ENCODE results near the gene IGF2.
A peak's percentile ranks its signal among the peaks of the same experiment; 100 is the strongest.

IGF2 gene

GRCh38 chr11:2093575-2094353 lies 45.4 kb downstream of the IGF2 start:
- no peak for DNase-seq (ENCODE audit: low read depth in 2 of 2, low spot score in 1 of 2)

DNA sequence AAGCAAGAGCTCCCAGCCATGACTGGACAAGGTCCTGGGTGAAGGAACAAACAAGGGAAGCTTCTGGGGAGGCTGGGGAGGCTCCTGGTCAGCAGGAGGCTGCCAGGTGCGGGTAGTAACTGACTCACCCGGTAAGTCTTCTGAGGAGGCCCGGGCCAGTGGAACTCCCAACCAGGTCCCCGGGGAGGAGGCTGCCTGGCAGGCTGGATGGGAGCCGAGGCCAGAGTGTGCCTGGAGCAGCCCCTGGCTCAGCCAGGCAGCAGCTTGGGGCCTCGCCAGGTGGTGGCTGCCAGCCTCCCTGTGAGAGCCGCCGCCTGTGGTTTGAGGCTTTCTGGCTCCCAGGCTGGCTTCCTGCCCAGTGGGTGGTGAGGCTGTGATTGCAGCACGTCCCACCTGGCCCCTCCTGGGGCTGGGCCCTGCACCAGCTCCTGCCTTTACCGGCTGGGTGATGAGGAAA lies 46.2 kb downstream of the IGF2 start:
- peak; percentile 25 to 38 for DNase-seq (ENCODE audit: low read depth in 2 of 2, low spot score in 1 of 2)

DNA sequence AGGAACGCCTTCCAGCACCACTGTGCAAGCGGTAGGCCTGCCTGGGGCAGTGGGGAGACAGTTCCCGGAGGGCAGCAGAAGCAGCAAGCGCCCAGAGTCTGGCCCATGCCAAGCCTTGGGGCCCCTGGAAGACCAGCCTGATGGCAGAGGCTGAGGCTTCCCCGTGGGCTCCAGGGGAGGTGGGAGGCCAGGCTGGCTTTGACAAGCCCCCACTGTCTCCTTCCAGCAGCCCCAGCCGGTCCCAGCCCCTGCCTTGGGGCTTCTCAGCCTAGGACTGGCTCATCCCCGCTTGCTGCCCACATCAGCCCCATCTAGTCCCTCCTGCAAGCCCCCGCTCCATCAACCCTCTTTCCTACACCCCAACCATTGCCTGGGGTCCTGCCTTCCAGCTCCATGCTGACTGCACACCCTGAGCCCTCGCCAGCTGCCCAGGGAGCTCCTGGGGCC lies 46.7 kb downstream of the IGF2 start:
- no peak for DNase-seq (ENCODE audit: low read depth in 2 of 2, low spot score in 1 of 2)

DNA sequence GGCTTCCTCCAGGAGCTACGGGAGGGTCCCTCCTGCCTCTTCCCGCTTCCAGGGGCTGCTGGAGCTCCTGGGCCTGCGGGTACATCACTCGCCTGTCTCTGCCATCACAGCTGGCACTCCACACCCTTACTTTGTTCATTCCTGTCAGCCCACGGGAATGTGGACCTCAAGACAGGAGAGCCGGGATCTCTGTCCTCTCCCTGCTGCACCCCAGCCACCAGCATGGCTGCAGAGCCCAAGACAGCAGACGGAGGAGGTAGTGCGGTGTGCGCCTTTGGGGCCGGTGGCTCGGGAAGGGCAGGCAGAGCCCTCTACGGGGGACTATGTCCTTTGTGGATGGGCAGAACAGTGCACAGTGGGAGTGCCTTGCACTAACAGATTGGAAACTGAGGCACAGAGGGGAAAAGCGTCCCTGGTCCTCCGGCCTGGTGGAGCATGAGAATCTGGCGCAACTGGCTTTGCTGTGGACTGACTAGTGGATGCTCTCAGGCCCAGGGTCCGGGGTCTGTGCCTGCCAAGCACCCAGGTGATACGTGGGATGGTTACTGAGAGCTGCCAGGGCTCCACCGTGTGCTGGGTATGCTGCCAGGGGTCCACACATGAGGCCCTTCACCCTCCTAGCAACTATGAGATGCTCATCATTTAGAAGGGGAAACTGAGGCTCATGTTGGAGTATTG lies 47.3 kb downstream of the IGF2 start:
- DNase-seq (ENCODE audit: low read depth in 2 of 2, low spot score in 1 of 2) = no peak

GRCh38 chr11:2091112-2091746 lies 48.0 kb downstream of the IGF2 start:
- DNase-seq (ENCODE audit: low read depth in 2 of 2, low spot score in 1 of 2) = no peak

GRCh38 chr11:2090172-2091111 lies 48.7 kb downstream of the IGF2 start:
- no peak for DNase-seq (ENCODE audit: low read depth in 2 of 2, low spot score in 1 of 2)

- DNase-seq (ENCODE audit: low read depth in 2 of 2, low spot score in 1 of 2) = no peak
Measured at GRCh38 chr11:2089536-2090165, 49.5 kb downstream of the IGF2 start.

DNA sequence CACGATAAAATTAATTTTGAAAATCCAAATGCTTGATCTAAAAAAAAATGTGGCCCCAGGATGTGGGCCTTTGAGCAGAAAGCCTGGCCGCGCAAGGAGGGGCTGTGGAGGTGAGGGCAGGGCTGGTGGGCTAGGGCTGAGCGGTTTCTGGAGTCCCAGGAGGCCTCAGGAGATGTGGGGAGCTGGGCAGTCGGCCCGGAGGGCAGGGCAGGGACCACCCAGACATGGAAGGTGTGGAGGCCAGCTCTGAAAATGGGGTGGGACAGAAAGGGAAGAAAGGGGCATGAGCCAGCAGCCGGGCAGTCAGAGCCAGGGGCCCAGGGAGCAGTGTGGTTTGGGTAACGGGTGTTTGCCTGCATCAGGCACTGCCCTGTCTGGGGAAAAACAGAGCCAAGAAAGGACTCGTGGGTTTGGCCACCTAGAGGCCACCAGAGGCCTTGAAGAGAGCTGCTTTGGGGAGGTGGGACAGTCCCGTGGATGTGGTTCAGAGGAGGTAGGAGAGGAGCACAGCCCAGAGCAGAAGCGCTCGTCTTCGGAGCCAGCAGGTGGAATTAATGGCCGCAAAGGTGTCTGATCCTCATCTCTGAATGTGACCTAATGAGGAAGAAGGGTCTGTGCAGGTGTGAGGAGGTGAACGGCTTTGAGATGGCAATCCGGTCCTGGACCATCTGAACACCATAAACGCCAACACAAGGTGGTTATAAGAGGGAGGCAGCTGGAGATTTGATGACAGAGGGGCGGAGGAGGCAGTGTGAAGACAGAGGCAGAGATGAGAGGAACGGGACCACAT lies 50.2 kb downstream of the IGF2 start:
- no peak for DNase-seq (ENCODE audit: low read depth in 2 of 2, low spot score in 1 of 2)

GRCh38 chr11:2088284-2088683 lies 50.9 kb downstream of the IGF2 start:
- DNase-seq (ENCODE audit: low read depth in 2 of 2, low spot score in 1 of 2) = no peak

DNA sequence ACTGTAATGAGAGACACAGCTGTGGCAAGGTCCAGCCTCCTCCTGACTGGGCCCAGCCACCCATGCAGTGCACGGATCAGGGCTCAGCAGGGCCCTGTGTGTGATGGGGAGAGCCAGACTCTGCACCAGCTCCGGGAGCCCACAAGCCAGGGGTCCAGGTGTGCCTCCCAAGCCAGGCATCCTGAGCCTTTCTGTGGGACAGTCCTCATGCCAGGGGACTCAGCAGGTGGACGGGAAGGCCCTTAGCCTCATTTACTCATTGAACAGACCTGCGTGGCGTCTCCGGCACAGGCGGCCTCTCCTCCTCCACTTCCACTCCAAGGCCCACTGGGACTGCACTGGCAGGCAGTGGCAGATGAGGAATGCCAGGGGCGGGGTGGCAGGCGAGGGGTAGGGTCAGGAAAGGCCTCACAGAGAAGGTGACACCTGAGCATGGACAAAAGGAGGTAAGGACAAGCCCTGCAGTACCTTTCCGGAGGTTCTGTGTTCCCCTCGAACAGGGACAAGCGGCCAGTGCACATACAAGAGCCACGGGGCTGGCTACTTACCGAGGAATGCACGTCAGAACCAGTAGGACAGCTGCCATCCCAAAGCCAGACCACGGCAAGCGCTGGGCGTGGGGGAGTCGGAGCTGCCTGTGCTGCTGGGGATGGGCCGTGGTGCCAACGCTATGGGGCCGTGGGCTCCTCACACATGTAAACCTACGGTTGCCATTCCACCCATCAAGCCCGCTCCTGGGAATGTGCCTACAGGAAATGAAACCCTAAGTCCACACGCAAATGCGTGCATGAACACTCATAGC lies 52.7 kb downstream of the IGF2 start:
- no peak for DNase-seq (ENCODE audit: low read depth in 2 of 2, low spot score in 1 of 2)

- no peak for DNase-seq (ENCODE audit: low read depth in 2 of 2, low spot score in 1 of 2)
Measured at GRCh38 chr11:2085251-2086066, 53.7 kb downstream of the IGF2 start.

- DNase-seq (ENCODE audit: low read depth in 2 of 2, low spot score in 1 of 2) = no peak
Measured at GRCh38 chr11:2084721-2085120, 54.5 kb downstream of the IGF2 start.
